Psoas muscle (tissue), 8 donors: Measurements from ENCODE around the gene SLC25A3. TPM values are rescaled to one million over a fixed set of nuclear protein-coding genes. Genes with fewer than 3 reads are reported as not detected.
"Not testable (repeated sequence)": the region's sequence is repeated elsewhere in the genome, so short reads cannot be mapped to it uniquely, and the experiment has no call there.

Experiments
- ATAC-seq, 4 donors: fragments of 200-7000 bp; cut with Tn5 transposase; one replicate each; pipeline ENCODE4 v1.9.1; 2020; ENCODE audit warnings: moderate library complexity in 3 of 4, mild to moderate bottlenecking in 2 of 4
- DNase-seq, 2 donors: peaks; one replicate each; pipeline ENCODE4 v3.0.0-alpha.2; 2020
- H3K27ac ChIP-seq: fragments of 200-600 bp; one replicate; pipeline ENCODE4 v1.8.0; 2022
- H3K27me3 ChIP-seq, 3 donors: fragments of 200-600 bp in 1 of 3; one replicate each; pipeline versions ENCODE4 v1.6.1 to v1.8.0; 2013 to 2022; ENCODE audit warnings: low read length in 2 of 3, mild to moderate bottlenecking in 2 of 3, moderate library complexity in 1 of 3; ENCODE audit not compliant: insufficient read depth in 3 of 3
- H3K36me3 ChIP-seq, 2 donors: fragments of 200-600 bp in 1 of 2; one replicate each; pipeline versions ENCODE4 v1.6.1 to v1.8.0; 2013 to 2022; ENCODE audit warnings: low read depth in 1 of 2, mild to moderate bottlenecking in 1 of 2, moderate library complexity in 1 of 2; ENCODE audit not compliant: insufficient read depth in 1 of 2
- H3K4me1 ChIP-seq: fragments of 200-600 bp; one replicate; pipeline ENCODE4 v1.8.0; 2022
- H3K4me3 ChIP-seq: fragments of 200-600 bp; one replicate; pipeline ENCODE4 v1.8.0; 2022; ENCODE audit warnings: mild to moderate bottlenecking
- H3K9me3 ChIP-seq: fragments of 200-600 bp; one replicate; pipeline ENCODE4 v1.8.0; 2022
- CTCF ChIP-seq: fragments of 200-600 bp; IDR thresholded peaks from one replicate; pipeline ENCODE4 v1.8.0; 2022; ENCODE audit warnings: antibody characterized with exemption
- WGBS, 3 donors: extraction: QIAGEN DNeasy Blood & Tissue Kit; methylation state at CpG; one replicate each; pipeline versions ENCODE4 v1.1.6 to v1.1.7; 2013; 5-methylcytosine and 5-hydroxymethylcytosine counted together
- intact Hi-C, 2 donors: fragments of 100-400 bp; cut with DNase I; formaldehyde crosslinking; loops; one replicate each; pipeline versions ENCODE4 v1.11.0 to v1.14.2; 2022
- polyA plus RNA-seq, 3 donors: library from polyadenylated mRNA; stranded (reverse); fragments of 200-250 nt; gene quantifications; one replicate each; pipeline ENCODE4 v1.2.3, GENCODE V29; 2013
- total RNA-seq, 4 donors: library from RNA; stranded (reverse); fragmentation: NEBNext Ultra II Directional in 2 of 4; extraction: Animal tissue kit (Norgen Biotek cat#: 25700) in 2 of 4; gene quantifications; one replicate each; pipeline versions ENCODE4 v1.2.1 to v1.2.4, GENCODE V29; 2021 to 2023
- donor health status: healthy with polysubstance abuse.
- donor health status: DM: no; HTN: no; CAD: no; lungs with moderate emphysema.
- donor health status: Bipolar disorder and iron deficiency.
- donor health status: healthy.
- donor health status: DM: yes; HTN: yes; CAD: no.
- donor health status: DM: no; HTN: no; CAD: no.
- donor health status: DM: no; HTN: no; CAD: no.
- donor health status: DM: yes; HTN: yes; CAD: no.

The SLC25A3 gene
- total and polyA plus RNA-seq, 7 donors, result 665 to 2,071 (median 1,136) TPM

- Histone ChIP-seq H3K36me3 (peaks cover 0 to 44% of the 10 kb centered on the region in 2 donors), H3K4me1 (no peaks in the 10 kb centered on the region), H3K27me3 (no peaks in the 10 kb centered on the region), H3K27ac (no peak overlapping the region), H3K9me3 (no peaks in the 10 kb centered on the region), H3K4me3 (no peak overlapping the region)
- no peak for DNase-seq
- WGBS, 3 donors, result 94 to 96% (median 95%) methylated on average over 3 of the region's 3 CpGs
- no peak for TF ChIP-seq CTCF
- ATAC-seq, result no peak
- intact Hi-C loops, result no loop called here
Measured at GRCh38 chr12:98551787-98552186, 41.7 kb upstream of the SLC25A3 start.

- 81 to 89% (median 84%) methylated on average over 4 of the region's 4 CpGs for WGBS, 3 donors
- H3K4me3 ChIP-seq, H3K4me1 ChIP-seq, intact Hi-C loops, H3K9me3 ChIP-seq, ATAC-seq, H3K27ac ChIP-seq, H3K36me3 ChIP-seq, DNase-seq, H3K27me3 ChIP-seq: not testable (repeated sequence)
Measured at GRCh38 chr12:98558097-98558496, 35.4 kb upstream of the SLC25A3 start.

- no peaks in the 10 kb centered on the region for H3K36me3 ChIP-seq
- peaks cover 4% of the 10 kb centered on the region for H3K9me3 ChIP-seq
- no peak for TF ChIP-seq CTCF
- intact Hi-C loops, result no loop called here
- no peaks in the 10 kb centered on the region for H3K4me1 ChIP-seq
- no peak for ATAC-seq
- H3K4me3 ChIP-seq, result no peak overlapping the region
- 0 to 98% (median 39%) methylated on average over 1 of the region's 1 CpG for WGBS, 3 donors
- no peak for DNase-seq
- H3K27me3 ChIP-seq, result no peaks in the 10 kb centered on the region
- H3K27ac ChIP-seq, result no peak overlapping the region
Measured at GRCh38 chr12:98559666-98560065, 33.8 kb upstream of the SLC25A3 start.

- H3K9me3 ChIP-seq, result peaks cover 4% of the 10 kb centered on the region
- intact Hi-C loops, result loop anchor here in 1 of 2 donors (2.0 kb wide), 1 partner anchor 95 kb away; no protein-coding TSS in a partner anchor
- H3K36me3 ChIP-seq, result no peaks in the 10 kb centered on the region
- no peak overlapping the region for H3K4me3 ChIP-seq
- DNase-seq (no peak), ATAC-seq (no peak)
- WGBS, 3 donors, result 90 to 95% (median 94%) methylated on average over 3 of the region's 3 CpGs
- no peak overlapping the region for H3K27ac ChIP-seq
- H3K4me1 ChIP-seq, result no peaks in the 10 kb centered on the region
- no peak for TF ChIP-seq CTCF
- no peaks in the 10 kb centered on the region for H3K27me3 ChIP-seq
Measured at GRCh38 chr12:98561846-98562245, 31.6 kb upstream of the SLC25A3 start.

- ATAC-seq (no peak), DNase-seq (no peak)
- Histone ChIP-seq H3K27ac (no peak overlapping the region), H3K27me3 (no peaks in the 10 kb centered on the region), H3K36me3 (no peaks in the 10 kb centered on the region), H3K4me3 (no peak overlapping the region), H3K9me3 (no peaks in the 10 kb centered on the region), H3K4me1 (no peaks in the 10 kb centered on the region)
- no peak for TF ChIP-seq CTCF
- whole genome bisulfite sequencing, 3 donors, result 68 to 83% (median 77%) methylated on average over 2 of the region's 2 CpGs
- intact Hi-C loops, result no loop called here
Measured at GRCh38 chr12:98572010-98572409, 21.5 kb upstream of the SLC25A3 start.
